ENCODE measurements around the gene ANKRD31.
"Not testable (repeated sequence)": the region's sequence is repeated elsewhere in the genome, so short reads cannot be mapped to it uniquely, and the experiment has no call there.

Gene ANKRD31

DNA sequence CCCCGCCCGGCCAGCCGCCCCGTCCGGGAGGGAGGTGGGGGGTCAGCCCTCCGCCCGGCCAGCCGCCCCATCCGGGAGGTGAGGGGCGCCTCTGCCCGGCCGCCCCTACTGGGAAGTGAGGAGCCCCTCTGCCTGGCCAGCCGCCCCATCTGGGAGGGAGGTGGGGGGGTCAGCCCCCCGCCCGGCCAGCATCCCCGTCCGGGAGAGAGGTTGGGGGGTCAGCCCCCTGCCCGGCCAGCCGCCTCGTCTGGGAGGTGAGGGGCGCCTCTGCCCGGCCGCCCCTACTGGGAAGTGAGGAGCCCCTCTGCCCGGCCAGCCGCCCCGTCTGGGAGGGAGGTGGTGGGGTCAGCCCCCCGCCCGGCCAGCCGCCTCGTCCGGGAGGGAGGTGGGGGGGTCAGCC is 33.9 kb upstream of the ANKRD31 start:
- H3K4me1 ChIP-seq (ENCODE audit: control insufficient read depth, insufficient read depth, low read length); H3K36me3 ChIP-seq (ENCODE audit: control insufficient read depth, insufficient read depth, low read length); H3K9me3 ChIP-seq (ENCODE audit: control insufficient read depth, insufficient read depth, low read length); H3K27me3 ChIP-seq (ENCODE audit: control insufficient read depth, insufficient read depth, low read length); H3K27ac ChIP-seq (ENCODE audit: low read depth, low read length); H3K4me3 ChIP-seq (ENCODE audit: low read depth, low read length); H3K9ac ChIP-seq (ENCODE audit: low read depth, low read length): not testable (repeated sequence)

DNA sequence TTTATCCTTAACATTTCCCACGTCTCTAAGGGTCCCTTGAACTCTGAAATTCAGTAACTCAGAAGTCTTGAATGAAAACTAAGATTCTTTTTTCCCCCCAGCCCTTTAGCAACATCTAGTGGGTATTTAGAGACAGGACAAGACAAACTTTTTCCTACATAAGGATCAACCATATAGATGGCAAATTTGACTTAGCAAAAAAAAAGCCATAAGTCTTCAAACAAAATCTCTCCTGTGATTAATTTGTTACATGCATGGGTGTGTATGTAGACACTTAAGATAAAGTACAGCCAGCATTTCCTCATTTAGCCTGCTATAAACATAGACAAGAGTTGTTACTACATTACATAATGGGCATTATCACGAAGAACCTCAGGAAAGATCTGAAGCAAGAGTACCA is 29.1 kb upstream of the ANKRD31 start:
- H3K27me3 ChIP-seq (ENCODE audit: control insufficient read depth, insufficient read depth, low read length): no peaks in the 10 kb centered on the region
- peaks cover 6% of the 10 kb centered on the region for H3K9me3 ChIP-seq (ENCODE audit: control insufficient read depth, insufficient read depth, low read length)
- H3K4me3 ChIP-seq (ENCODE audit: low read depth, low read length): no peak overlapping the region
- no peak overlapping the region for H3K9ac ChIP-seq (ENCODE audit: low read depth, low read length)
- no peak overlapping the region for H3K27ac ChIP-seq (ENCODE audit: low read depth, low read length)
- H3K36me3 ChIP-seq (ENCODE audit: control insufficient read depth, insufficient read depth, low read length): no peaks in the 10 kb centered on the region
- no peaks in the 10 kb centered on the region for H3K4me1 ChIP-seq (ENCODE audit: control insufficient read depth, insufficient read depth, low read length)

DNA sequence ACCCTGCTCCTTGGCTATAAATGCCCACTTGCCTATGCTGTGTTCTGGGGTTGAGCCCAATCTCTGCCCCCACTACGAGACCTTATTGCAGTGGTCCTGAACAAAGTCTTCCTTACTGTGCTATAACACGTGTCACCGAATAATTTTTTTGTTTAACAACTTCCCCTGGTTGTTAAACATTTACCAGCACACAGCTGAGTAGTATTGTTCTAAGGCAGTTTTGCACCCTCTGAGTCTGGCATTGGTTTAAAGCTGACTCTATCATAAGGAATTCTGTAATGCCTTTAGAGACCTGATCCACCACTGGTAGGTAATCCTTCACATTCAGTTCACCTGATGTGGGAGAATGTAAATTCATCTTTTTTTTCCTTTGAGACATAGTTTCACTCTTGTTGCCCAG is 25.6 kb upstream of the ANKRD31 start:
- Histone ChIP-seq H3K36me3 (ENCODE audit: control insufficient read depth, insufficient read depth, low read length) (no peaks in the 10 kb centered on the region), H3K9me3 (ENCODE audit: control insufficient read depth, insufficient read depth, low read length) (no peaks in the 10 kb centered on the region), H3K4me1 (ENCODE audit: control insufficient read depth, insufficient read depth, low read length) (no peaks in the 10 kb centered on the region), H3K27ac (ENCODE audit: low read depth, low read length) (no peak overlapping the region), H3K27me3 (ENCODE audit: control insufficient read depth, insufficient read depth, low read length) (no peaks in the 10 kb centered on the region), H3K9ac (ENCODE audit: low read depth, low read length) (no peak overlapping the region), H3K4me3 (ENCODE audit: low read depth, low read length) (no peak overlapping the region)

DNA sequence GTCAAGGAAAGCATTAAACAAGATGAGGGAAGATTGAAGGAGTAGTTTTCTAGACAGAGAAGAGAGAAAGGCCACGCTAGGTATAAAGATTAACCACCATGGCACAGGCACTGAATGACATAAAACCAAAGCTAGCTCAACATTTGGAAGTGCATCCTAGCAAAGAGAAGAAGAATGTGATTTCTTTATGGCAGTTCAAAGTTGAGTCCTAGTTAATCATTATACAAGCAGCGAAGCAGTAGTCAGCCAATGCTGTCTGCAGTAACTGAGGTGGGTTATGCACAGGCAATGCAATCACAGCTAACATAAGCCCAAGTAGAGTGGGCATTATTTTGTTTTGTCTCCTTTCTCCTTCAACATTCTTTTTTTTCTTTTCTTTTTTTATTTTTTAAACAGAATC is 24.0 kb upstream of the ANKRD31 start:
- Histone ChIP-seq H3K27ac (ENCODE audit: low read depth, low read length) (no peak overlapping the region), H3K4me1 (ENCODE audit: control insufficient read depth, insufficient read depth, low read length) (no peaks in the 10 kb centered on the region), H3K4me3 (ENCODE audit: low read depth, low read length) (no peak overlapping the region), H3K9me3 (ENCODE audit: control insufficient read depth, insufficient read depth, low read length) (peaks cover 6% of the 10 kb centered on the region; the same call in 1 of the 2 replicates), H3K27me3 (ENCODE audit: control insufficient read depth, insufficient read depth, low read length) (no peaks in the 10 kb centered on the region), H3K36me3 (ENCODE audit: control insufficient read depth, insufficient read depth, low read length) (no peaks in the 10 kb centered on the region), H3K9ac (ENCODE audit: low read depth, low read length) (no peak overlapping the region)

DNA sequence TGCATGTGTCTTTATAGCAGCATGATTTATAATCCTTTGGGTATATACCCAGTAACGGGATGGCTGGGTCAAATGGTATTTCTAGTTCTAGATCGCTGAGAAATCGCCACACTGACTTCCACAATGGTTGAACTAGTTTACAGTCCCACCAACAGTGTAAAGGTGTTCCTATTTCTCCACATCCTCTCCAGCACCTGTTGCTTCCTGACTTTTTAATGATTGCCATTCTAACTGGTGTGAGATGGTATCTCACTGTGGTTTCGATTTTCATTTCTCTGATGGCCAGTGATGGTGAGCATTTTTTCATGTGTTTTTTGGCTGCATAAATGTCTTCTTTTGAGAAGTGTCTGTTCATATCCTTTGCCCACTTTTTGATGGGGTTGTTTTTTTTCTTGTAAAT is 13.8 kb upstream of the ANKRD31 start:
- H3K9ac ChIP-seq (ENCODE audit: low read depth, low read length); H3K27me3 ChIP-seq (ENCODE audit: control insufficient read depth, insufficient read depth, low read length): not testable (repeated sequence)

DNA sequence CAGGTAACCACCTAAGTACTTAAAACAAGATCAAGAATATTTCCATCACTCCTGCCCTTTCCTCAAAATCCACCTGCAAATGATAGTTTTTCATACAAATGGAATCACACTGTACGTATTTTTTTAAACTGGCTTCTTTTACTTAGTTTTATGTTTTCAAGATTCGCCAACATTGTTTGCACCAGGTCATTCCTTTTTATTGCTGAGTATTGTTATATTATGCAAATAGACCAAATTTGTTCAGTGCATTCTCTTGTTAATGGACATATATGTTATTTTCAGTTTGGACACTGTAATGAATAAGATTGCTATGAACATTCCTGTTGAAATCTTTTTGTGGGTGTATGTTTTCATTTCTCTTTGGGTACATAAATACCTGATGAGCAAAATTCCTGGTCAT is 8.3 kb upstream of the ANKRD31 start:
- Histone ChIP-seq H3K9me3 (ENCODE audit: control insufficient read depth, insufficient read depth, low read length) (no peaks in the 10 kb centered on the region), H3K4me1 (ENCODE audit: control insufficient read depth, insufficient read depth, low read length) (peaks cover 18% of the 10 kb centered on the region), H3K27me3 (ENCODE audit: control insufficient read depth, insufficient read depth, low read length) (no peaks in the 10 kb centered on the region), H3K9ac (ENCODE audit: low read depth, low read length) (no peak overlapping the region), H3K36me3 (ENCODE audit: control insufficient read depth, insufficient read depth, low read length) (no peaks in the 10 kb centered on the region), H3K4me3 (ENCODE audit: low read depth, low read length) (no peak overlapping the region), H3K27ac (ENCODE audit: low read depth, low read length) (no peak overlapping the region)

More for the DNA sequence above, 13.8 kb upstream of the ANKRD31 start:
- not testable (repeated sequence) for H3K27ac ChIP-seq (ENCODE audit: low read depth, low read length); H3K4me1 ChIP-seq (ENCODE audit: control insufficient read depth, insufficient read depth, low read length); H3K4me3 ChIP-seq (ENCODE audit: low read depth, low read length); H3K9me3 ChIP-seq (ENCODE audit: control insufficient read depth, insufficient read depth, low read length); H3K36me3 ChIP-seq (ENCODE audit: control insufficient read depth, insufficient read depth, low read length)

DNA sequence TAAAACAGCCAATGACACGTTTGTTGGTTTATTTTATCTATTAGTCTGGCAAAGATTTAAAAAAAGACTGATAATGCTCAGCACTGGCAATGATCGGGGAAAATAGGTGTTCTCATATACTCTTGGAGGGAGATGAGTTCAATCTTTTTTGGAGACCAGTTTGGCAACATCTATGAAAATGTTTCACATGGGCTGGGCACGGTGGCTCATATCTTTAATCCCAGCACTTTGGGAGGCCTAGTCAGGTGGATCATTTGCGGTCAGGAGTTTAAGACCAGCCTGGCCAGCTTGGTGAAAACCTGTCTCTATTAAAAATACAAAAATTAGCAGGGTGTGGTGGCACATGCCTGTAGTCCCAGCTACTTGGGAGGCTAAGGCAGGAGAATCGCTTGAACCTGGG is 6.8 kb upstream of the ANKRD31 start:
- H3K9me3 ChIP-seq (ENCODE audit: control insufficient read depth, insufficient read depth, low read length): no peaks in the 10 kb centered on the region
- H3K36me3 ChIP-seq (ENCODE audit: control insufficient read depth, insufficient read depth, low read length): no peaks in the 10 kb centered on the region
- peaks cover 27% of the 10 kb centered on the region for H3K4me1 ChIP-seq (ENCODE audit: control insufficient read depth, insufficient read depth, low read length)
- no peak overlapping the region for H3K4me3 ChIP-seq (ENCODE audit: low read depth, low read length)
- H3K27ac ChIP-seq (ENCODE audit: low read depth, low read length): no peak overlapping the region
- H3K27me3 ChIP-seq (ENCODE audit: control insufficient read depth, insufficient read depth, low read length): no peaks in the 10 kb centered on the region
- H3K9ac ChIP-seq (ENCODE audit: low read depth, low read length): no peak overlapping the region

DNA sequence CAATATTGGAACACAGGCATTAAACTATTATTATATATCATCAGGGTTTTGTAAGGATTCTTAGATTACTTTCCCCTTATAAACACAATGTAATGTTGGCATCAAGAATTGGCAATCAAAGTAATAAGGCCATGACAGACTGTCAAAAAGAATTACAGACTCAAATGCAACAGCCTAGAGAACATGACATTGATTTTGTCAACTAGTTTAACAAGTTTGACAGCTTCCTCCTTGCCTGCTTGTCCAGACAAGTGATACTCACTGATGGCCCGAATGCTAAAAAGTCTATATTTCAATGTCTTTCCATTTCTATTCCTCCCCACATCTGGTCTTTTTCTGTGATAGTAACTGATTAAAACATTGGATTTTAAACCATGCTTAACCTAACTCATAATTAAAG is 6.4 kb upstream of the ANKRD31 start:
- Histone ChIP-seq H3K9me3 (ENCODE audit: control insufficient read depth, insufficient read depth, low read length) (no peaks in the 10 kb centered on the region), H3K4me1 (ENCODE audit: control insufficient read depth, insufficient read depth, low read length) (peaks cover 31% of the 10 kb centered on the region), H3K4me3 (ENCODE audit: low read depth, low read length) (no peak overlapping the region), H3K9ac (ENCODE audit: low read depth, low read length) (no peak overlapping the region), H3K27ac (ENCODE audit: low read depth, low read length) (no peak overlapping the region), H3K27me3 (ENCODE audit: control insufficient read depth, insufficient read depth, low read length) (no peaks in the 10 kb centered on the region), H3K36me3 (ENCODE audit: control insufficient read depth, insufficient read depth, low read length) (no peaks in the 10 kb centered on the region)

DNA sequence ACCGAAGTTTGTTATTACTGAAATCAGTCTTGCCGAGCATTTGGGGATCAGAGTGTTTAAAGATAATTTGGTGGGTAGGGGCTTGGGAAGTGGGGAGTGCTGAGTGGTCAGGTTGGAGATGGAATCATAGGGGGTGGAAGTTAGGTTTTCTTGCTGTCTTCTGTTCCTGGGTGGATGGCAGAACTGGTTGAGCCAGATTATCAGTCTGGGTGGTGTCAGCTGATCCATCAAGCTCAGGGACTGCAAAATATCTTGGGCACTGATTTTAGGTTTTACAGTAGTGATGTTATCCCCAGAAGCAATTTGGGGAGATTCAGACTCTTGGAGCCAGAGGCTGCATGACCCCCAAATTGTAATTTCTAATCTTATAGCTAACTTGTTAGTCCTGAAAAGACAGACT is 5.4 kb upstream of the ANKRD31 start:
- Histone ChIP-seq H3K4me1 (ENCODE audit: control insufficient read depth, insufficient read depth, low read length) (peaks cover 31% of the 10 kb centered on the region), H3K27ac (ENCODE audit: low read depth, low read length) (no peak overlapping the region), H3K27me3 (ENCODE audit: control insufficient read depth, insufficient read depth, low read length) (no peaks in the 10 kb centered on the region), H3K9me3 (ENCODE audit: control insufficient read depth, insufficient read depth, low read length) (no peaks in the 10 kb centered on the region), H3K36me3 (ENCODE audit: control insufficient read depth, insufficient read depth, low read length) (no peaks in the 10 kb centered on the region), H3K9ac (ENCODE audit: low read depth, low read length) (no peak overlapping the region), H3K4me3 (ENCODE audit: low read depth, low read length) (no peak overlapping the region)

DNA sequence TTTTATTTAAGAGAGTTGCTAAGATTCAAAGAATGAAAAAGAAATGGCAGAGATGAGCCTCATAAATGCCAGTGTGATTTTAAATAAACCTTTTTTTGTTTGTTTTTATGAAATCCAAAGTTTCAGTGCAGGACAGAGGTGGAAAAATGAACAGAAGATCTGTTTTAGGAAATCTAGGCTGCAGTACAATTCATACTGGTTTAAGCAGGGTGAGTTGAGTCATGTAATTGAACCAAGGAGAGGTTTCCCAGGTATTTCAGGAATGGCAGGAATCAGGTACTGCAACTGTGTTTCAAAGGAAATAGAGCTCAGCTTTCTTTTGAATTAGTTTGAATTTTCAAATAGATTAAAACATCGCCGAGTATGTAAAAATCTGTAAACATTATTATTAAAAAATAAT is 3.0 kb upstream of the ANKRD31 start:
- H3K27me3 ChIP-seq (ENCODE audit: control insufficient read depth, insufficient read depth, low read length): no peaks in the 10 kb centered on the region
- no peaks in the 10 kb centered on the region for H3K9me3 ChIP-seq (ENCODE audit: control insufficient read depth, insufficient read depth, low read length)
- H3K9ac ChIP-seq (ENCODE audit: low read depth, low read length): peak overlapping the region; percentile 38; the same call in 1 of the 2 replicates
- no peaks in the 10 kb centered on the region for H3K36me3 ChIP-seq (ENCODE audit: control insufficient read depth, insufficient read depth, low read length)
- peak overlapping the region; percentile 26 for H3K27ac ChIP-seq (ENCODE audit: low read depth, low read length)
- H3K4me3 ChIP-seq (ENCODE audit: low read depth, low read length): no peak overlapping the region
- peaks cover 35% of the 10 kb centered on the region for H3K4me1 ChIP-seq (ENCODE audit: control insufficient read depth, insufficient read depth, low read length)

DNA sequence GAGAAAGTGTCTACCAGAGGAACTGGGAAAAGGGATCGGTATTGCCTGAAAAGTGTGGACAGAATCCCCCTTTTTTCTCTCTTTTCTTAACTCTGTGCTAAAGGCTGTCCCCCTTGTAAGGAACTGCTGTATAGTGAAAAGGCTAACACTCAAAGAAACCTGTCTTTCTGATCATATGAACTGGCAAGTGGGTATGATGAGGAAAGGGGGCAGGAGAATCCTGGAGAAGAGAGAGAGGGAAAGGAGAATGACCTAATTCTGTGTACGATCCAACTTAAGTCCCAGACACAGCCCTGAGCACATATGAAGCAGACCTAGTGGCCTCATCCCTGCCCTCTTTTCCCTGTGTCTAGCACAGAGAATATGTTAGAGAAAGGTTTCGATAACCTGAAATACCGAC is 967 bp downstream of the ANKRD31 start:
- no peak overlapping the region for H3K4me3 ChIP-seq (ENCODE audit: low read depth, low read length)

DNA sequence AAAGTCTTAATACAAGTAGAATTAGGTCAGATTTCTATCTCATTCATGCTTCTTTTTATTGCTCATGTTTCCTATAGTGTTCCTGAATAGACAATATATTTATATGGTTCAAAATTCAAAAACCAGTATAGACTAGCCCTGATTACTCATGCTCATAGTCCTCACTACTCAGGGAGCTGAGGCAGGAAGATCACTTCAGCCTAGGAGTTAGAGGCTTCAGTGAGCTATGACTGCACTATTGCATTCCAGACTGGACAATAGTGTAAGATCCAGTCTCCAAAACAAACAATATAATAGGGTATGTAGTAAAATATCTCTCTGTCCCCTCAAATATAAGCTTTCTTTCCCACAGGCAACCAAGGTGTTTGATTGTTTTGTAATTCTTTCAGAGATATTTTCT is 2.4 kb downstream of the ANKRD31 start:
- no peaks in the 10 kb centered on the region for H3K27me3 ChIP-seq (ENCODE audit: control insufficient read depth, insufficient read depth, low read length)
- H3K9me3 ChIP-seq (ENCODE audit: control insufficient read depth, insufficient read depth, low read length): no peaks in the 10 kb centered on the region
- no peak overlapping the region for H3K4me3 ChIP-seq (ENCODE audit: low read depth, low read length)

More for the DNA sequence above, 967 bp downstream of the ANKRD31 start:
- Histone ChIP-seq H3K36me3 (ENCODE audit: control insufficient read depth, insufficient read depth, low read length) (no peaks in the 10 kb centered on the region), H3K27ac (ENCODE audit: low read depth, low read length) (no peak overlapping the region), H3K4me1 (ENCODE audit: control insufficient read depth, insufficient read depth, low read length) (peaks cover 17% of the 10 kb centered on the region), H3K9me3 (ENCODE audit: control insufficient read depth, insufficient read depth, low read length) (no peaks in the 10 kb centered on the region), H3K27me3 (ENCODE audit: control insufficient read depth, insufficient read depth, low read length) (no peaks in the 10 kb centered on the region), H3K9ac (ENCODE audit: low read depth, low read length) (no peak overlapping the region)

More for the DNA sequence above, 2.4 kb downstream of the ANKRD31 start:
- Histone ChIP-seq H3K36me3 (ENCODE audit: control insufficient read depth, insufficient read depth, low read length) (no peaks in the 10 kb centered on the region), H3K9ac (ENCODE audit: low read depth, low read length) (no peak overlapping the region), H3K4me1 (ENCODE audit: control insufficient read depth, insufficient read depth, low read length) (peaks cover 12% of the 10 kb centered on the region), H3K27ac (ENCODE audit: low read depth, low read length) (no peak overlapping the region)

Data from HUES48 (cell line).